MM.1S (cell line): ENCODE measurements around the gene PLAAT2.

Experiments
- EZH2 ChIP-seq: fragments of 300-600 bp; sonication (generic); optimal IDR thresholded peaks from 2 replicates; pipeline ENCODE3; 2017; ENCODE audit warnings: low read depth, mild to moderate bottlenecking, antibody characterized with exemption, low read length, mixed read lengths
- TF ChIP-seq, protein P1 (sequence below): fragments of 300-600 bp; sonication (generic); IDR thresholded peaks from 2 replicates; pipeline ENCODE4 v1.5.1; 2016; ENCODE audit warnings: antibody characterized with exemption, low read length, mixed read lengths

DNA sequence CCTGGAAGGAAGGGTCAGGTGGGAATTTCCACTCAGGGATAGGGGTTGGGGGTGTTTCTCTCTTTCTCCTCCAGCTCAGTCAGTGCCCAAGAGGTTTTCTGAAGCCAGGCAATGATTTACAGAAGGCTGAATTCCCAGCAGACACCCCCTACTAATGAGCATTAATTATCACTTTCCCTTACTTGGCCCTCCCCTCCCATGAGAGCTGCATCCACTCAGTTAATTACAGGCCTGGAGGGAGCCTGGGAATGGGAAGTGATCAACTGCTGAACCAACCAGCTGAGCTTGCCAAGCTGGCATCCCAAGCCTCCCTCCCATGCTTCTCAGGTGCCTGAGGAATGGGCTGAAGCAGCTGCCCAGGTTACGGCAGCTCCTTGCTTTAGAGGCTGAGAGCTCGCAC is 56.3 kb downstream of the PLAAT2 start:
- TF ChIP-seq EZH2, result no peak
- TF ChIP-seq, protein P1, sequence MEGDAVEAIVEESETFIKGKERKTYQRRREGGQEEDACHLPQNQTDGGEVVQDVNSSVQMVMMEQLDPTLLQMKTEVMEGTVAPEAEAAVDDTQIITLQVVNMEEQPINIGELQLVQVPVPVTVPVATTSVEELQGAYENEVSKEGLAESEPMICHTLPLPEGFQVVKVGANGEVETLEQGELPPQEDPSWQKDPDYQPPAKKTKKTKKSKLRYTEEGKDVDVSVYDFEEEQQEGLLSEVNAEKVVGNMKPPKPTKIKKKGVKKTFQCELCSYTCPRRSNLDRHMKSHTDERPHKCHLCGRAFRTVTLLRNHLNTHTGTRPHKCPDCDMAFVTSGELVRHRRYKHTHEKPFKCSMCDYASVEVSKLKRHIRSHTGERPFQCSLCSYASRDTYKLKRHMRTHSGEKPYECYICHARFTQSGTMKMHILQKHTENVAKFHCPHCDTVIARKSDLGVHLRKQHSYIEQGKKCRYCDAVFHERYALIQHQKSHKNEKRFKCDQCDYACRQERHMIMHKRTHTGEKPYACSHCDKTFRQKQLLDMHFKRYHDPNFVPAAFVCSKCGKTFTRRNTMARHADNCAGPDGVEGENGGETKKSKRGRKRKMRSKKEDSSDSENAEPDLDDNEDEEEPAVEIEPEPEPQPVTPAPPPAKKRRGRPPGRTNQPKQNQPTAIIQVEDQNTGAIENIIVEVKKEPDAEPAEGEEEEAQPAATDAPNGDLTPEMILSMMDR, result no peak
